Colonic mucosa (tissue), 4 donors: ENCODE results near the gene NETO1. TPM values are rescaled to one million over a fixed set of nuclear protein-coding genes. Genes with fewer than 3 reads are reported as not detected.

Experiments
- DNase-seq: peaks from one replicate; pipeline ENCODE4 v3.0.0-alpha.2; 2020
- H3K27ac ChIP-seq: fragments of 200-600 bp; one replicate; pipeline ENCODE4 v1.8.0; 2021
- H3K27me3 ChIP-seq: fragments of 200-600 bp; one replicate; pipeline ENCODE4 v1.8.0; 2021
- H3K36me3 ChIP-seq: fragments of 200-600 bp; one replicate; pipeline ENCODE4 v1.8.0; 2021
- H3K4me1 ChIP-seq: fragments of 200-600 bp; one replicate; pipeline ENCODE4 v1.8.0; 2021; ENCODE audit warnings: mild to moderate bottlenecking
- H3K4me3 ChIP-seq: fragments of 200-600 bp; one replicate; pipeline ENCODE4 v1.8.0; 2021
- H3K9ac ChIP-seq, 2 donors: one replicate each; pipeline ENCODE4 v1.7.0; 2013; ENCODE audit warnings: control low read depth in 2 of 2, low read depth in 2 of 2, low read length in 2 of 2
- H3K9me3 ChIP-seq: fragments of 200-600 bp; one replicate; pipeline ENCODE4 v1.8.0; 2021
- CTCF ChIP-seq: fragments of 200-600 bp; IDR thresholded peaks from one replicate; pipeline ENCODE4 v1.8.0; 2022; ENCODE audit warnings: antibody characterized with exemption, mild to moderate bottlenecking
- intact Hi-C: fragments of 100-400 bp; cut with DNase I; formaldehyde crosslinking; loops from one replicate; pipeline ENCODE4 v1.14.1; 2022
- total RNA-seq, 2 donors: library from RNA; stranded (reverse); fragmentation: NEBNext Ultra II Directional in 1 of 2; extraction: Animal tissue kit (Norgen Biotek cat#: 25700) in 1 of 2; gene quantifications; one replicate each; pipeline ENCODE4 v1.2.1, GENCODE V29; 2021
- donor health status: healthy.
- donor health status: DM: no; HTN: no; CAD: no.
- donor health status: DM: no; HTN: no; CAD: no.

NETO1 gene
- total RNA-seq, 2 donors from 2014 or later = not detected

DNA sequence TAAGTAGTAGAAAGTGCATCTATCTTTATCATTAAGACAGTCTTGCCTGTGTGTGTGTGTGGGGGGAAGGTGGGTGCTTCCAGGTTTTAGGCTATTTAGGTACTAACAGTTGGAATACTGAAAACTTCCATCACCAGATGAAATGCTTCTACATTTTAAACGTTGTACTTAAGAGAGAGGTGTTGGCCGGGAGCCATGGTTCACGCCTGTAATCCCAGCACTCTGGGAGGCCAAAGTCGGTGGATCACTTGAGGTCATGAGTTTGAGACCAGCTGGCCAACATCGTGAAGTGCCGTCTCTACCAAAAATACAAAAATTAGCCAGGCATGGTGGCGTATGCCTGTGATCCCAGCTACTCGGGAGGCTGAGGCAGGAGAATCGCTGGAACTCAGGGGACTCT, 4.0 kb downstream of the NETO1 start:
- Histone ChIP-seq H3K27me3 (peaks cover 3% of the 10 kb centered on the region), H3K27ac (no peak overlapping the region), H3K4me3 (no peak overlapping the region), H3K9me3 (no peaks in the 10 kb centered on the region), H3K36me3 (no peaks in the 10 kb centered on the region), H3K4me1 (no peaks in the 10 kb centered on the region), H3K9ac (no peak overlapping the region)
- intact Hi-C loops = no loop called here
- no peak for DNase-seq
- TF ChIP-seq CTCF = no peak

GRCh38 chr18:72859088-72859487, 8.7 kb downstream of the NETO1 start:
- Histone ChIP-seq H3K9ac (no peak overlapping the region), H3K4me3 (no peak overlapping the region), H3K9me3 (no peaks in the 10 kb centered on the region), H3K27me3 (no peaks in the 10 kb centered on the region), H3K27ac (no peak overlapping the region), H3K4me1 (no peaks in the 10 kb centered on the region), H3K36me3 (no peaks in the 10 kb centered on the region)
- no peak for TF ChIP-seq CTCF
- intact Hi-C loops = no loop called here
- DNase-seq = no peak

DNA sequence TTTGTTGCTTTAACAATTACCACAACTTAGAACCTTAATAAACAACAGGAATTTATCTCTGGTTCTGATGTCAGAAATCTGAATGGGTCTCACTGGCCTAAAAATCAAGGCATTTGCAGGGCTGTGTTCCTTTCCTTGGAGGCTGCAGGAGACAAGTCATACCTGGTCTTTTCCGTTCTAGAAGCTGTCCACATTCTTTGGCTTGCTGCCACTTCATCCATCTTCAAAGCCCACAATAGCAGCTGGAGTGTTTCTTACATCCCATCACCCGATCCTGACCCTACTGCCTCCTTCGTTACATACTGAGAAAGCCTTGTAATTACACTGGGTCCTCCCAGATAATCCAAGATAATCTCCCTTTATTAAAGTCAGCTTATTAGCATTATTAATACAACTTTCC, 18.1 kb downstream of the NETO1 start:
- Histone ChIP-seq H3K9ac (no peak overlapping the region), H3K27me3 (no peaks in the 10 kb centered on the region), H3K36me3 (no peaks in the 10 kb centered on the region), H3K4me3 (no peak overlapping the region), H3K9me3 (no peaks in the 10 kb centered on the region), H3K27ac (no peak overlapping the region), H3K4me1 (no peaks in the 10 kb centered on the region)
- DNase-seq = no peak
- intact Hi-C loops = no loop called here
- TF ChIP-seq CTCF = no peak

DNA sequence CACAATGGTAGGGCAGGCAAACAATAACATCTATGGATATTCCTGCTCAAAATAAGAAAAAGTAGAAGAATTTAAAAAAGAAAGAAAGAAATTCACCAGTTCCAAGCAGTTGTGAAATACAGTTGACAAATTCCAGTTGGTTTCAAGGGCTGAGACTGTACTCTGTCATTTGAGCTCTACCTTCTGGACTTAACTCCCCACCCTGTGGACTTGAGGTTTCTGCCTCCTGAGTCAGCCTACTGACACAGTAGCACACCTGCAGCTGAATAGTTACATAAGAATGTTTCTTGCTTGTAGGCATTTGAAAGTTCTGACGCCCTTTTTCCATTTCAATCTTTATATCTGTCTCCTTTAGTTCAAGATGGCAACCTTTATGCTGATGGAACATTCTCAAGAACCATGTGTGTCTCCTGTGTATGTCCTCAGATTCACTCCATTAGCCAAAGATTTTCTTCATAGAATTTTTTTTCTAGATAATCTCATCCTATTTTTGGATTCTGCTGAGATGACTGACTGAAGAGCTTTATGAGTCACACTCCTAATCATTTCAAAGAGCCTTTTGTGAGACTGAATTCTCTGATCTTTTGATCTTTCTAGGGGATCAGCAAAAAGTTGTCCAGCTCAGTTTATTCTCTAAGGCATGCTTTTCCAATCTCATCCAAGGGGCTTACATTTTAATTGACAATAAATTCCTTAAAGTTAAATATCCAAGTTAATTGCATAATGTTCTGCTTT, 19.1 kb downstream of the NETO1 start:
- H3K36me3 ChIP-seq = no peaks in the 10 kb centered on the region
- no peaks in the 10 kb centered on the region for H3K27me3 ChIP-seq
- H3K27ac ChIP-seq = no peak overlapping the region
- TF ChIP-seq CTCF = no peak
- intact Hi-C loops = no loop called here
- DNase-seq = no peak
- H3K9me3 ChIP-seq = no peaks in the 10 kb centered on the region
- H3K9ac ChIP-seq = no peak overlapping the region
- no peaks in the 10 kb centered on the region for H3K4me1 ChIP-seq
- no peak overlapping the region for H3K4me3 ChIP-seq

- no peak for DNase-seq
- no peak overlapping the region for H3K4me3 ChIP-seq
- intact Hi-C loops = no loop called here
- no peaks in the 10 kb centered on the region for H3K27me3 ChIP-seq
- H3K4me1 ChIP-seq = no peaks in the 10 kb centered on the region
- no peak for TF ChIP-seq CTCF
- no peaks in the 10 kb centered on the region for H3K36me3 ChIP-seq
- H3K9ac ChIP-seq = no peak overlapping the region
- no peak overlapping the region for H3K27ac ChIP-seq
- no peaks in the 10 kb centered on the region for H3K9me3 ChIP-seq
Measured at GRCh38 chr18:72847771-72848170, 20.0 kb downstream of the NETO1 start.
